ENCODE measurements around the gene CDH19.

GRCh38 chr18:66558773-66559172 lies 45.1 kb downstream of the CDH19 start:
- TF ChIP-seq CTCF (IDR thresholded peaks at IDR 0.05) (no peak), POLR2A (IDR thresholded peaks at IDR 0.05) (no peak)

Data from uterus (tissue), 2 donors.